Activated T-cell treated with anti-CD3 and anti-CD28 coated beads for 1 hour (primary cell): Measurements from ENCODE around the gene COL4A2.

ENCODE experiments used
- DNase-seq: peaks from one replicate; pipeline ENCODE4 v3.0.0-alpha.2; 2020; ENCODE audit warnings: low read depth

The COL4A2 gene

GRCh38 chr13:110322126-110322827, 15.2 kb downstream of the COL4A2 start:
- DNase-seq, result no peak

GRCh38 chr13:110322828-110323171, 15.7 kb downstream of the COL4A2 start:
- no peak for DNase-seq

GRCh38 chr13:110323172-110323891, 16.2 kb downstream of the COL4A2 start:
- DNase-seq, result no peak

GRCh38 chr13:110324026-110324749, 17.1 kb downstream of the COL4A2 start:
- DNase-seq, result no peak

GRCh38 chr13:110326263-110326904, 19.3 kb downstream of the COL4A2 start:
- no peak for DNase-seq

- no peak for DNase-seq
These were observed 20.1 kb downstream of the COL4A2 start for GRCh38 chr13:110327051-110327721.

GRCh38 chr13:110328573-110328972, 21.5 kb downstream of the COL4A2 start:
- DNase-seq, result no peak

GRCh38 chr13:110329258-110329657, 22.2 kb downstream of the COL4A2 start:
- no peak for DNase-seq

GRCh38 chr13:110329798-110330461, 22.8 kb downstream of the COL4A2 start:
- DNase-seq, result no peak

GRCh38 chr13:110330491-110331011, 23.5 kb downstream of the COL4A2 start:
- DNase-seq, result no peak

GRCh38 chr13:110331362-110331761, 24.3 kb downstream of the COL4A2 start:
- no peak for DNase-seq

- no peak for DNase-seq
These were observed 25.7 kb downstream of the COL4A2 start for GRCh38 chr13:110332750-110333149.

- DNase-seq, result no peak
These were observed 26.8 kb downstream of the COL4A2 start for GRCh38 chr13:110333837-110334236.

- DNase-seq, result no peak
These were observed 27.2 kb downstream of the COL4A2 start for GRCh38 chr13:110334256-110334655.

- DNase-seq, result no peak
These were observed 27.9 kb downstream of the COL4A2 start for GRCh38 chr13:110334841-110335490.

- no peak for DNase-seq
These were observed 29.0 kb downstream of the COL4A2 start for GRCh38 chr13:110336108-110336507.

- no peak for DNase-seq
These were observed 29.6 kb downstream of the COL4A2 start for GRCh38 chr13:110336681-110337080.

- no peak for DNase-seq
These were observed 30.2 kb downstream of the COL4A2 start for GRCh38 chr13:110337247-110337646.

- no peak for DNase-seq
These were observed 31.5 kb downstream of the COL4A2 start for GRCh38 chr13:110338441-110339101.

GRCh38 chr13:110339263-110339662, 32.2 kb downstream of the COL4A2 start:
- DNase-seq, result no peak
